Neural cell (in vitro differentiated cells): ENCODE results near the gene AIF1L.

Experiments used
- EZH2 ChIP-seq: fragments of 200-600, 300-800 bp; shearing (Covaris generic), sonication (generic); IDR thresholded peaks from 2 replicates; pipeline ENCODE4 v1.6.1; 2014; ENCODE audit warnings: antibody characterized with exemption, low read length, borderline replicate concordance, mild to moderate bottlenecking; ENCODE audit not compliant: insufficient read depth, poor library complexity, severe bottlenecking
- RAD21 ChIP-seq: fragments of 450-650 bp; conservative IDR thresholded peaks from 2 replicates; pipeline ENCODE4 v1.6.1; 2014; ENCODE audit warnings: antibody characterized with exemption, mild to moderate bottlenecking, moderate library complexity
- TF ChIP-seq, protein P1 (sequence below): fragments of 450-650 bp; IDR thresholded peaks from 2 replicates; pipeline ENCODE4 v1.5.1; 2014; ENCODE audit warnings: antibody characterized with exemption, mild to moderate bottlenecking, moderate library complexity; ENCODE audit not compliant: poor library complexity, severe bottlenecking

DNA sequence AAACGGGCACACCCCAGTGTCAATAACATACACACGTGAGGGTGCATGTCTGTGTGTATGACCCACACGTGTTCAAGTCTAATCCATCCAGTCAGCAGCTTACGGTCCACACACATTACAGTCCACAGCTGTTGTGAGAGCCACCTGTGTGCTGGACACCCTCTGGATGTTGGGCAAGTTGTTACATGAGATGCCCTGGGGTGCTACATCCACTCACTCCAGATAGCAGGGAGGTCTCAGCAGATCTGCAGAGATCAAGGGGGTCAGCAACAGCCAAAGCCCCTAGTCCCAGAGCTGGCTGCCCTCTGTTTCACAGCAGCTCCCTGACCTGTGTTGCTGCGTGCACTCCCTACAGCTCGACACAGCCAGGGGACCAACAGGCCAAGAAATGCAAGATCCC is 4.3 kb upstream of the AIF1L start:
- TF ChIP-seq, protein P1, sequence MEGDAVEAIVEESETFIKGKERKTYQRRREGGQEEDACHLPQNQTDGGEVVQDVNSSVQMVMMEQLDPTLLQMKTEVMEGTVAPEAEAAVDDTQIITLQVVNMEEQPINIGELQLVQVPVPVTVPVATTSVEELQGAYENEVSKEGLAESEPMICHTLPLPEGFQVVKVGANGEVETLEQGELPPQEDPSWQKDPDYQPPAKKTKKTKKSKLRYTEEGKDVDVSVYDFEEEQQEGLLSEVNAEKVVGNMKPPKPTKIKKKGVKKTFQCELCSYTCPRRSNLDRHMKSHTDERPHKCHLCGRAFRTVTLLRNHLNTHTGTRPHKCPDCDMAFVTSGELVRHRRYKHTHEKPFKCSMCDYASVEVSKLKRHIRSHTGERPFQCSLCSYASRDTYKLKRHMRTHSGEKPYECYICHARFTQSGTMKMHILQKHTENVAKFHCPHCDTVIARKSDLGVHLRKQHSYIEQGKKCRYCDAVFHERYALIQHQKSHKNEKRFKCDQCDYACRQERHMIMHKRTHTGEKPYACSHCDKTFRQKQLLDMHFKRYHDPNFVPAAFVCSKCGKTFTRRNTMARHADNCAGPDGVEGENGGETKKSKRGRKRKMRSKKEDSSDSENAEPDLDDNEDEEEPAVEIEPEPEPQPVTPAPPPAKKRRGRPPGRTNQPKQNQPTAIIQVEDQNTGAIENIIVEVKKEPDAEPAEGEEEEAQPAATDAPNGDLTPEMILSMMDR, result no peak
- no peak for TF ChIP-seq EZH2
- TF ChIP-seq RAD21, result no peak
